Fibroblast of gingiva (primary cell): Measurements from ENCODE around the gene HSPG2.
"Not testable (repeated sequence)": the region's sequence is repeated elsewhere in the genome, so short reads cannot be mapped to it uniquely, and the experiment has no call there.

Experiments used
- DNase-seq: peaks from one replicate; pipeline ENCODE4 v3.0.0-alpha.2; 2011; ENCODE audit warnings: low read depth

The HSPG2 gene

GRCh38 chr1:21932127-21932526 lies 5.0 kb downstream of the HSPG2 start:
- peak; percentile 90 for DNase-seq

DNA sequence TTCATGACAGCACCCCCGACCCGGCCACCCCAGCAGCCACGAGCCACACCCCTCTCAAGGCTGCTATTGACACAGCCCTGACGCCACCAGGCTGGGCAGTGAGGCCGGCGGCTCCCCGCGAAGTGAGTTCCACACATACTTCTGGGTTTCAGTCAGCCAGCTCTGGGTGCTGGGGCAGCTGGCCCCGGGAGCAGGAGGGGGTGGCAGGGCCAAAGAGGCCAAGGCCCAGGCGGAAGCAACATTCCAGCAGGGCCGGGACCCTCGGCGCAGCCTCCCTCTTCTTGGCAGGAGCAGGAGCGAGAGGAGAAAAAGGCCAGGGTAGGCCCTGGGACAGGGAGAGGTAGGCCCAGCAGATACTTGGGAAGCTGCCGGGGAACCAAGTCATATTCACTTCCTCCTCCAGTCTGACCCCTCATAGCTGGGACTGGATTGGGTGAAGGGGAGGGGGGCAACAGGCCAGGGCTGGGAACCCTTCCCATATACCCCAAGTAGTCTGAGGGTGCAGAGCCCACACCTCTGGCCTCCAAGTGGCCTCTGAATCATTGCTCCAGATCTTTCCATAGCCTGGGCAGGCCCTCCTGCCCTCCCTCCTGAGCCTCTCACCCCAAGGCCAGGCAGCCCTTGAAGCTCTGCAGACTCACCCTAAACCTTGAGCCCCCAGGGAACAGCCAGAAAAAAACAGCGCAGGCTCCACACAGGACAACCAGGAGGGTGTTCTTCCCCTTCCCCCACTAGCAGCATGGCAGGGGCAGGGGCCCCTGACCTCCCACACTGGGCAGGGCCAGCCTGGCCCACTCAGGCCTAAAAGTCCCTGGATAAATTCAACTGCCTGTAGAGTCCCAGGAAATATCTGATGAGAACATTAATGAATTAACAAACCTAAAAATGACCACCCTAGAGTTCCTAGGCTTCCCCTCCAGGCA lies 5.7 kb downstream of the HSPG2 start:
- DNase-seq, result peak; percentile 91

GRCh38 chr1:21930629-21931170 lies 6.4 kb downstream of the HSPG2 start:
- DNase-seq, result no peak

DNA sequence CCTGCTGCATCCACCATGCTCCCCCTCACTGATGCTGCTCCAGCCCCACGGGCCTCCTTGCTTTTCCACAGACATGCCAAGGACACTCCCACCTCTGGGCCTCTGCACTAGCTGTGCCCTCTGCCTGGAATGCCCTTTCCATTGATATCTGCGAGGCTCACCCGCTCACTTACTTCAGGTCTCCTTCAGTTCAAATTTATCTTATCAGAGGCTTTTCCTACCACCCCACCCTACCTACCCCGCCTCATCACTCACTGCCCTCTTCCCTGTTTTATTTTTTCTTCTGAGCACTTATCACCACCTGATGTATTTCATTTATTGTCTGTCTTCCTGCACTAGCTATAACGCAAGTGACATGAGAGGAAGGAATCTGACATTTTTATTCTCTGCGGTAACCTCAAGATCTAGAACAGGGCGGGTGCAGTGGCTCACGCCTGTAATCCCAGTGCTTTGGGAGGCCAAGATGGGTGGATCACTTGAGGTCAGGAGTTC lies 7.0 kb downstream of the HSPG2 start:
- DNase-seq, result no peak

DNA sequence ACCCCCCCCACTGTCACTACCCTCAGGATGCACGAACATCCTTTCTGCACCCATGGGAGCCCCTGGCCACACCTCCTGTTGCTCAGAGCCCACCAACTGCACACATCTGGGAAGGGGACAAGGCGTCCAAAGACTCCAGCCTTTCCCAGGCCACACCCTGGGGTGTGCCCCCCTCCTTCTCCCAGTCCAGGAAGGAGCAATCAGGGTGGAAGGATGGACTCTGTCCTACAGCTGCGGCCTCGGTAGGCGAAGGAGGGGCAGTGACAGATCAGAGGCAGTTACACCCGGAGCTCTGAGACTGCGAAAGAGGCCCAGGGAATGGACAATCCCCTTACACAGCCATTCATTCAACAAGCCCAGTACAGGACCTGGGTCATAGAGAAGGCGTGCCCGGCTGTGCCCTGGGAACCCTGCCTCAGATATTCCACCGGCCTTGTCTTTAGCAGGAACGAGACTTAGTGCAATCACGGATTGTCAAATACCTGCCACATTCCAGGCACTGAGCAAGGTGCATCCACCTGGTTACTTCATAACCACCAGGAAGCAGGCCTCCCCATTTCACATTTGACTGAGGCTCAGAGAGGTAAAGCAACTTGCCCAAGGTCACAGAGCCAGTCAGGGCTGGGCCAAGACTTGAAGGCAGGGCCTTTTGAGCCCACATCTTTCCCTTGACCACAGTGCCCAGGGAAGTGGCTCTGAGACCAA lies 9.4 kb downstream of the HSPG2 start:
- peak; percentile 49 for DNase-seq

- DNase-seq, result peak; percentile 50
These were observed 10.1 kb downstream of the HSPG2 start for GRCh38 chr1:21926814-21927532.

- DNase-seq, result no peak
These were observed 11.0 kb downstream of the HSPG2 start for GRCh38 chr1:21926065-21926464.

- DNase-seq, result no peak
These were observed 11.7 kb downstream of the HSPG2 start for GRCh38 chr1:21925334-21925940.

- no peak for DNase-seq
These were observed 12.6 kb downstream of the HSPG2 start for GRCh38 chr1:21924503-21925005.

GRCh38 chr1:21922090-21923013 lies 14.8 kb downstream of the HSPG2 start:
- no peak for DNase-seq

- no peak for DNase-seq
These were observed 15.8 kb downstream of the HSPG2 start for GRCh38 chr1:21921100-21921875.

GRCh38 chr1:21919520-21919919 lies 17.6 kb downstream of the HSPG2 start:
- peak; percentile 56 for DNase-seq

DNA sequence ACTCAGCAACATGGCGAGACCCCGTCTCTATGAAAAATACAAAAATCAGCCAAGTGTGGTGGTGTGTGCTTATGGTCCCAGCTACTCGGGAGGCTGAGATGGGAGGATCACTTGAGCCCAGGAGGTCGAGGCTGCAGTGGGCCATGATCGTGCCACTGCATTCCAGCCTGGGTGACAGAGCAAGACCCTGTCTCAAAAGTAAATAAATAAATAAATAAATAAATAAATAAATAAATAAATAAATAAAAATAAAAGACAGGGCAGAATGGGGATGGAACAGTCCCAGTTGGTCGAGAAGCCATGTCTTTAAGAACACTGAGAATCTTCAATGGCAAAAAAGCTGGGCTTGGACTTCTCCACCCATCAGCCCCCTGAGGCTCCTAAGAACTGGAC lies 19.9 kb downstream of the HSPG2 start:
- not testable (repeated sequence) for DNase-seq

DNA sequence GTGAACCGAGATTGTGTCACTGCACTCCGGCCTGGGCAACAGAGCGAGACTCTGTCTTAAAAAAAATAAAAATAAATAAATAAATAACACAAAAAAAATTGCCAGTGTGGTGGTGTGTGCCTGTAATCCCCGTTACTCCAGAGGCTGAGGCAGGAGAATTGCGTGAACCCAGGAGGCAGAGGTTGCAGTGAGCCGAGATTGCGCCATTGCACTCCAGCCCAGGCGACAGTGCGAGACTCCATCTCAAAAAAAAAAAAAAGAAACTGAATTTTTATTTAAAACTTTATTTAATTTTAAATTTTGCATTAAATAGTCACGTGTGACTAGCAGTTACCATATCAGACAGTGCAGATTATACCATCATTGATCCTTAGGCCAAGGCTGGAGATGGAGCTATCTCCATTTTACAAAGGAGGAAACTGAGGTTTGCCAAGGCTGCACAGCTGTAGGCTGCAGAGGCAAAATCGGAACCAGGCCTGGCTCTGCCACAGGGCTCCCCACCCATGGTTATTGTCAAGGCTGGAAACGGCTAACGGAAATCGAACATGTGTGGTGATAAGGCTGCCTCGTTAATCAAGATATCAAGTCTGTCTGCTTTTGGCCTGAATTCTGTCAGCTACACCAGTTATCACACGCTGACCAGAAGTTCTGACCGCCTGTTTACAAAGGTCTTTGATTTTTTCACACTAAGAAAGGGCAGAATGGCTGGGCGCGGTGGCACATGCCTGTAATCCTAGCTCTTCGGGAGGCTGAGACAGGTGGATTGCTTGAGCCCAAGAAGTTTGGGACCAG lies 20.5 kb downstream of the HSPG2 start:
- DNase-seq, result no peak

- DNase-seq, result peak; percentile 25
These were observed 22.1 kb downstream of the HSPG2 start for GRCh38 chr1:21914880-21915640.

GRCh38 chr1:21914450-21914849 lies 22.7 kb downstream of the HSPG2 start:
- DNase-seq, result no peak

GRCh38 chr1:21913763-21914162 lies 23.3 kb downstream of the HSPG2 start:
- DNase-seq, result no peak

DNA sequence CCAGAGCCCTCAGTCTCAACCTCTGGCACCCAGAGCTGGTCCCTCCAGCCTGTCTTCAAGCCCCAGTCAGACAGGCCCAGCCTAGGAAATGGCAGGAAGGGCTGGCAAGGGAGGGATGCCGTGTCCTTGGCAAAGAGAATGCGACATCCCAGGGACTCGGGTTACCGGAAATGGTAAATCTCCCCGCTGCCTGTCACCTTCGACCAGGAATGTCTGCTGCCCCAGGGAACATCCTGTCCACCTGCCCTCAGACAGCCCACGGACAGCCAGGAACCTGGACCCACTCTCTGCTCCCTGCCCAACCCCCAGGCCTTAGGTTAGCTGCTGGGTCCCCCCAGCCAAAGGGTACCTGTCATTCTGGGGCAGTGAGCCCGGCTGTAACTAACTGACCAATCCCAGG lies 23.9 kb downstream of the HSPG2 start:
- no peak for DNase-seq
